B cell (primary cell): Measurements from ENCODE around the gene WDSUB1. TPM values are rescaled to one million over a fixed set of nuclear protein-coding genes. Genes with fewer than 3 reads are reported as not detected.

Experiments used
- ATAC-seq: fragments of 200-7000 bp; cut with Tn5 transposase; one replicate; pipeline ENCODE4 v1.10.0; 2021; ENCODE audit warnings: low read depth, mild to moderate bottlenecking, moderate number of reproducible peaks, moderate library complexity
- CTCF ChIA-PET: fragments of 350-600 bp; sonication (Branson Sonifier 250); formaldehyde crosslinking; loops from one replicate; lab custom pipeline; 2021; ENCODE audit warnings: antibody characterized with exemption, inconsistent platforms; lab: Charles Lee
- POLR2A ChIA-PET: fragments of 350-600 bp; sonication (Branson Sonifier 250); formaldehyde crosslinking; loops from one replicate; lab custom pipeline; 2021; ENCODE audit warnings: antibody characterized with exemption; lab: Charles Lee
- DNase-seq: peaks from one replicate; pipeline ENCODE4 v3.0.0; 2013
- H2AFZ ChIP-seq: 2 replicates; pipeline ENCODE4 v1.6.1; 2012; ENCODE audit warnings: mild to moderate bottlenecking, low read depth, low read length; ENCODE audit not compliant: insufficient read depth, poor library complexity, severe bottlenecking
- H3K27ac ChIP-seq, 2 donors: 1 replicate in 1 of 2; 2 replicates in 1 of 2; pipeline ENCODE4 v1.5.1; 2012 to 2013; ENCODE audit warnings: low read length in 2 of 2, mild to moderate bottlenecking in 2 of 2, moderate library complexity in 1 of 2
- H3K27me3 ChIP-seq, 4 experiments: fragments of 200-600 bp in 1 of 4; sonication (generic) in 1 of 4; replicated peaks in 1 of 4; 1 replicate in 2 of 4; 2 replicates in 2 of 4; pipeline versions ENCODE4 v1.6.1 to v1.7.0; 2013 to 2016; ENCODE audit warnings: low read length in 3 of 4, mild to moderate bottlenecking in 2 of 4, mixed read lengths in 1 of 4, moderate library complexity in 1 of 4; ENCODE audit not compliant: insufficient read depth in 4 of 4, control insufficient read depth in 3 of 4; ENCODE audit errors: control extremely low read depth in 1 of 4
- H3K36me3 ChIP-seq, 2 experiments: replicated peaks in 1 of 2; 1 replicate in 1 of 2; 2 replicates in 1 of 2; pipeline versions ENCODE4 v1.6.1 to v1.7.1; 2013; ENCODE audit warnings: low read length in 1 of 2; ENCODE audit not compliant: insufficient read depth in 2 of 2, control insufficient read depth in 1 of 2; ENCODE audit errors: control extremely low read depth in 1 of 2, extremely low read depth in 1 of 2
- H3K4me1 ChIP-seq, 2 donors: fragments of 200-600 bp in 1 of 2; sonication (generic) in 1 of 2; 1 replicate in 1 of 2; 2 replicates in 1 of 2; pipeline versions ENCODE4 v1.5.1 to v1.6.1; 2013 to 2017; ENCODE audit warnings: low read length in 2 of 2; ENCODE audit not compliant: control insufficient read depth in 2 of 2, insufficient read depth in 2 of 2
- H3K4me2 ChIP-seq: replicated peaks from 2 replicates; pipeline ENCODE3; 2012; ENCODE audit warnings: mild to moderate bottlenecking, low read depth, low read length; ENCODE audit not compliant: poor library complexity, severe bottlenecking
- H3K4me3 ChIP-seq, 5 experiments: fragments of 200-600 bp in 1 of 5; sonication (generic) in 1 of 5; 1 replicate in 3 of 5; 2 replicates in 2 of 5; pipeline versions ENCODE4 v1.5.1 to v1.7.0; 2011 to 2016; ENCODE audit warnings: low read length in 4 of 5, mild to moderate bottlenecking in 4 of 5, low read depth in 2 of 5, control low read depth in 1 of 5, moderate library complexity in 1 of 5; ENCODE audit not compliant: insufficient read depth in 1 of 5; ENCODE audit errors: control extremely low read depth in 1 of 5, extremely low read depth in 1 of 5
- H3K79me2 ChIP-seq: fragments of 200-600 bp; sonication (generic); one replicate; pipeline ENCODE4 v1.6.0; 2016; ENCODE audit warnings: low read length; ENCODE audit not compliant: control insufficient read depth, insufficient read depth
- H3K9ac ChIP-seq: fragments of 200-600 bp; sonication (generic); 2 replicates; pipeline ENCODE4 v1.6.1; 2017; ENCODE audit warnings: mild to moderate bottlenecking, low read length, moderate library complexity
- H3K9me3 ChIP-seq, 3 donors: one replicate each; pipeline versions ENCODE4 v1.6.1 to v1.7.1; 2013; ENCODE audit warnings: low read length in 2 of 3; ENCODE audit not compliant: control insufficient read depth in 2 of 3, insufficient read depth in 1 of 3; ENCODE audit errors: control extremely low read depth in 1 of 3
- H4K20me1 ChIP-seq: 2 replicates; pipeline ENCODE4 v1.6.0; 2012; ENCODE audit warnings: mild to moderate bottlenecking, low read length; ENCODE audit not compliant: insufficient read depth, control insufficient read depth, poor library complexity, severe bottlenecking
- H3K27ac Mint-ChIP-seq: one replicate; pipeline ENCODE4 v1.8.0; 2021; ENCODE audit warnings: mixed read lengths
- H3K27me3 Mint-ChIP-seq: one replicate; pipeline ENCODE4 v1.8.0; 2021; ENCODE audit warnings: mixed read lengths
- H3K4me1 Mint-ChIP-seq: one replicate; pipeline ENCODE4 v1.8.0; 2021; ENCODE audit warnings: mixed read lengths
- H3K4me3 Mint-ChIP-seq: one replicate; pipeline ENCODE4 v1.8.0; 2021; ENCODE audit warnings: mixed read lengths
- H3K9me3 Mint-ChIP-seq: one replicate; pipeline ENCODE4 v1.8.0; 2022; ENCODE audit warnings: mixed read lengths; ENCODE audit not compliant: insufficient read depth
- EZH2 ChIP-seq: IDR thresholded peaks from 2 replicates; pipeline ENCODE4 v1.6.1; 2012; ENCODE audit warnings: borderline replicate concordance, low read depth, mild to moderate bottlenecking, moderate library complexity, low read length; ENCODE audit not compliant: insufficient read depth, poor library complexity, severe bottlenecking
- WGBS: methylation state at CpG from one replicate; pipeline ENCODE4 v1.1.5; 2013; ENCODE audit warnings: missing lambda C conversion rate; ENCODE audit not compliant: insufficient coverage; 5-methylcytosine and 5-hydroxymethylcytosine counted together
- intact Hi-C: fragments of 100-400 bp; cut with micrococcal nuclease; formaldehyde crosslinking; loops from one replicate; pipeline ENCODE4 v1.10.0; 2022
- polyA plus RNA-seq: library from polyadenylated mRNA; depleted of rRNA; stranded (reverse); fragments of >200 nt; gene quantifications from 2 replicates; pipeline ENCODE4 v1.2.3, GENCODE V29; 2012
- total RNA-seq, 2 donors: library from RNA; stranded (reverse); fragments of 120-200 nt in 1 of 2; gene quantifications; 1 replicate in 1 of 2; 2 replicates in 1 of 2; pipeline versions ENCODE4 v1.2.3 to v1.2.4, GENCODE V29; 2013 to 2022
- TF ChIP-seq, protein P1 (sequence below): fragments of 200-600 bp; IDR thresholded peaks from one replicate; pipeline ENCODE4 v1.8.0; 2022; ENCODE audit warnings: antibody characterized with exemption, mild to moderate bottlenecking

Gene WDSUB1
- total and polyA plus RNA-seq, 2 donors (not counting 1 experiment from before 2014, with no cell fraction given): 10.8 to 13.6 TPM

GRCh38 chr2:159209341-159210306 is 76.9 kb downstream of the WDSUB1 start:
- CTCF ChIA-PET: interaction anchor here (1.0 kb wide), 1 partner anchor 10 kb away, joined by 3 read pairs; no protein-coding TSS in a partner anchor
- TF ChIP-seq EZH2: no peak
- TF ChIP-seq, protein P1, sequence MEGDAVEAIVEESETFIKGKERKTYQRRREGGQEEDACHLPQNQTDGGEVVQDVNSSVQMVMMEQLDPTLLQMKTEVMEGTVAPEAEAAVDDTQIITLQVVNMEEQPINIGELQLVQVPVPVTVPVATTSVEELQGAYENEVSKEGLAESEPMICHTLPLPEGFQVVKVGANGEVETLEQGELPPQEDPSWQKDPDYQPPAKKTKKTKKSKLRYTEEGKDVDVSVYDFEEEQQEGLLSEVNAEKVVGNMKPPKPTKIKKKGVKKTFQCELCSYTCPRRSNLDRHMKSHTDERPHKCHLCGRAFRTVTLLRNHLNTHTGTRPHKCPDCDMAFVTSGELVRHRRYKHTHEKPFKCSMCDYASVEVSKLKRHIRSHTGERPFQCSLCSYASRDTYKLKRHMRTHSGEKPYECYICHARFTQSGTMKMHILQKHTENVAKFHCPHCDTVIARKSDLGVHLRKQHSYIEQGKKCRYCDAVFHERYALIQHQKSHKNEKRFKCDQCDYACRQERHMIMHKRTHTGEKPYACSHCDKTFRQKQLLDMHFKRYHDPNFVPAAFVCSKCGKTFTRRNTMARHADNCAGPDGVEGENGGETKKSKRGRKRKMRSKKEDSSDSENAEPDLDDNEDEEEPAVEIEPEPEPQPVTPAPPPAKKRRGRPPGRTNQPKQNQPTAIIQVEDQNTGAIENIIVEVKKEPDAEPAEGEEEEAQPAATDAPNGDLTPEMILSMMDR: no peak
- intact Hi-C loops: no loop called here
- H3K4me1 Mint-ChIP-seq: peaks cover 14% of the 10 kb centered on the region
- Histone ChIP-seq H2AFZ (peak overlapping the region; percentile 12), H3K27ac (no peak overlapping the region), H3K4me1 (peaks cover 11 to 12% of the 10 kb centered on the region in 2 donors), H3K79me2 (no peaks in the 10 kb centered on the region), H3K4me3 (peak overlapping the region in 1 of 5 experiments; percentile 9), H3K9me3 (no peaks in the 10 kb centered on the region), H3K4me2 (peak overlapping the region; percentile 41), H3K9ac (no peak overlapping the region), H3K27me3 (no peaks in the 10 kb centered on the region), H4K20me1 (no peaks in the 10 kb centered on the region), H3K36me3 (no peaks in the 10 kb centered on the region)
- no peaks in the 10 kb centered on the region for H3K9me3 Mint-ChIP-seq
- peak overlapping the region; percentile 23 for H3K4me3 Mint-ChIP-seq
- POLR2A ChIA-PET: no interaction called here
- H3K27ac Mint-ChIP-seq: no peak overlapping the region
- ATAC-seq (peak; percentile 80), DNase-seq (peak; percentile 18)
- WGBS: 66% methylated on average over 7 of the region's 15 CpGs
- H3K27me3 Mint-ChIP-seq: no peaks in the 10 kb centered on the region

DNA sequence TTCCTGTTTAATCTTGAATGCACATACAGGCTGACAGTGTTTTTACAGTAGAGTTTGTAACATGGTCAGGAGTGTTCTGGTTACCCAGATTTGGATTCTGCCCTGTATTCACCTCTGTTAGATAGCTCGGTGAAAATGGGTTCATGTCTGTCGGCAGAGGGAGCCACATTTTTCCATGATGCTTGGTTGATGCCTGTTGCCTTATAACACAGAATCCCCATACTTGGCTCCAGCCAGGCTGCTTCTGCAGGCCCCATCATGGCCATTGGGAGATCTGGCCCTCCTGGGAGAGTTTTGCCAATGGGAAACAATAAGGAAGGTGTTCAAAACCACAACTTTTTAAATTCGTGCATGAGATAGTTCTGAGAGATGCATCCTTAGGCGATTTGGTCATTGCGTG is 78.1 kb downstream of the WDSUB1 start:
- Histone ChIP-seq H3K9ac (no peak overlapping the region), H2AFZ (no peak overlapping the region), H3K9me3 (no peaks in the 10 kb centered on the region), H3K27ac (no peak overlapping the region), H3K4me3 (no peak overlapping the region), H3K79me2 (no peaks in the 10 kb centered on the region), H3K27me3 (no peaks in the 10 kb centered on the region), H4K20me1 (no peaks in the 10 kb centered on the region), H3K4me1 (peaks cover 11 to 12% of the 10 kb centered on the region in 2 donors), H3K4me2 (no peak overlapping the region), H3K36me3 (no peaks in the 10 kb centered on the region)
- Mint-ChIP-seq H3K27ac (no peak overlapping the region), H3K9me3 (no peaks in the 10 kb centered on the region), H3K4me1 (peaks cover 14% of the 10 kb centered on the region), H3K4me3 (no peak overlapping the region), H3K27me3 (no peaks in the 10 kb centered on the region)
- intact Hi-C loops: no loop called here
- DNase-seq: no peak
- CTCF ChIA-PET: no interaction called here
- POLR2A ChIA-PET: no interaction called here
- no CpG with 5 or more reads among the region's 5 CpGs for WGBS
- TF ChIP-seq, protein P1: no peak
- TF ChIP-seq EZH2: no peak
- ATAC-seq: no peak
